ENCODE data around the gene SYT2.

SYT2 gene

DNA sequence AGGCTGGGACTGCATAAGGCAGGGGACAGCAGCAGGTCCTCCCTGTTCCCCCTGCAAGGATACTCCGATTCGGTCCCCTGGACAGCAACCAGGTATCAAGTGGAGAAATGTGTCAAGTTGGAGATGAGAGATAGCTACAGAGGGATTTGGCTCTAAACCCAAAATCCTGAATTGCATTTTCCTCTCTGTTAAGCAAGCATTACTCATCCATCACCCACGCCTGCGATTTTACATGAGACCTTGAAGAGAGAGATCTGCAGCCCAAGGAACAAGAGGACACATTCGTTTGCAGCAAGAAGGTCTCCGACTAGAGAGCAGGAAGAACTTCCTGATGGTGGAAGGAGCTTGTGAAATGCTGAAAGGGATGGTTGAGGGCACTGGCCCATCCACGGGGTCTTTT is 21.9 kb downstream of the SYT2 start:
- H3K36me3 ChIP-seq (ENCODE audit: control insufficient read depth, insufficient read depth, low read length) = no peaks in the 10 kb centered on the region

DNA sequence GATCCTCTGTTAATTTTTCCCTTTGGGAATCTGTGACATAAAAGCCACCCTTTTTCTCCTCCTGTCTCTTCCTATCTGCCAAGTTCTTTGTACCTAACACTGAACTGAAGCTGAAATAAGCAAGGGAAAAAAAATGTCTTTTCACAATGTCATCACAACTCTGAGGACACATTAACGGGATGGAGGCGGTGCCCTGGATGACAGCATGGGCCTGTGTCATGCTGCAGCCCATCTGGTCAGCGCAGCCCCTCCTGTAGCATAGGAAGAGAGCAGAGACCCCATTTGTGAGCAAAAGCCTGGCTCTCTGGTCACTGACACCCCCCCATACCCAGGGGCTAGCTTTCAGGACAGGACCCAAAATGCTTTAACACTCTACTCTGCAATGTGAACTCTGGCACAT is 22.5 kb downstream of the SYT2 start:
- H3K4me3 ChIP-seq (ENCODE audit: low read depth, low read length) = no peak overlapping the region
- no peaks in the 10 kb centered on the region for H3K9me3 ChIP-seq (ENCODE audit: control insufficient read depth, insufficient read depth, low read depth, low read length)
- no peak overlapping the region for H3K9ac ChIP-seq (ENCODE audit: low read length)
- H3K27me3 ChIP-seq (ENCODE audit: control insufficient read depth, insufficient read depth, low read length) = peaks cover 12% of the 10 kb centered on the region; the same call in 1 of the 2 replicates
- H3K4me1 ChIP-seq (ENCODE audit: control insufficient read depth, insufficient read depth, low read length) = no peaks in the 10 kb centered on the region
- H3K36me3 ChIP-seq (ENCODE audit: control insufficient read depth, insufficient read depth, low read length) = no peaks in the 10 kb centered on the region
- no peak overlapping the region for H3K27ac ChIP-seq (ENCODE audit: low read depth, low read length)

More for the DNA sequence above, 21.9 kb downstream of the SYT2 start:
- no peak overlapping the region for H3K9ac ChIP-seq (ENCODE audit: low read length)
- no peak overlapping the region for H3K27ac ChIP-seq (ENCODE audit: low read depth, low read length)
- no peak overlapping the region for H3K4me3 ChIP-seq (ENCODE audit: low read depth, low read length)
- H3K4me1 ChIP-seq (ENCODE audit: control insufficient read depth, insufficient read depth, low read length) = no peaks in the 10 kb centered on the region
- no peaks in the 10 kb centered on the region for H3K9me3 ChIP-seq (ENCODE audit: control insufficient read depth, insufficient read depth, low read depth, low read length)
- H3K27me3 ChIP-seq (ENCODE audit: control insufficient read depth, insufficient read depth, low read length) = peaks cover 12% of the 10 kb centered on the region; the same call in 1 of the 2 replicates

- Histone ChIP-seq H3K9me3 (ENCODE audit: control insufficient read depth, insufficient read depth, low read depth, low read length) (no peaks in the 10 kb centered on the region), H3K4me1 (ENCODE audit: control insufficient read depth, insufficient read depth, low read length) (no peaks in the 10 kb centered on the region), H3K9ac (ENCODE audit: low read length) (no peak overlapping the region), H3K4me3 (ENCODE audit: low read depth, low read length) (no peak overlapping the region), H3K27ac (ENCODE audit: low read depth, low read length) (no peak overlapping the region), H3K36me3 (ENCODE audit: control insufficient read depth, insufficient read depth, low read length) (no peaks in the 10 kb centered on the region), H3K27me3 (ENCODE audit: control insufficient read depth, insufficient read depth, low read length) (peaks cover 12% of the 10 kb centered on the region; the same call in 1 of the 2 replicates)
Measured at GRCh38 chr1:202687370-202687769, 22.9 kb downstream of the SYT2 start.

DNA sequence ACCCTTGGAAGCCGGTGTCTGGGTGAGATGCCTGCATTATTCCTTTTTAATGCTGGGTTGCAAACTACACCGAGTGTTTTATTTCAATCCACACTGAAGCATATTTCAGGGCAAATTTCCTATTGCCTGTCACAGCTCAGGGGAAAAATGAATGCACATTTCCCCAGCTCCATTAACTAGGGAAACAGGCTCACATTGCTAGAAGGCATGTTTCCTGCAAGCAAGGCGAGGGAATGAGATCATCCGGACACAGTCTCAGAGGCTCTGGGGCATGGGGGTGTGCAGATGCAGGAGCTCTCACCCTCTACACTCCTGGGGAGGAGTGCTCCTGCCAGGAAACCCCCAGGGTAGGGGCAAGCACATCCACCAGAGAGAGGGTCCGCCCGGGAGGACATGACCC is 24.6 kb downstream of the SYT2 start:
- Histone ChIP-seq H3K4me3 (ENCODE audit: low read depth, low read length) (no peak overlapping the region), H3K4me1 (ENCODE audit: control insufficient read depth, insufficient read depth, low read length) (no peaks in the 10 kb centered on the region), H3K27ac (ENCODE audit: low read depth, low read length) (no peak overlapping the region), H3K27me3 (ENCODE audit: control insufficient read depth, insufficient read depth, low read length) (peaks cover 12% of the 10 kb centered on the region; the same call in 1 of the 2 replicates), H3K36me3 (ENCODE audit: control insufficient read depth, insufficient read depth, low read length) (no peaks in the 10 kb centered on the region), H3K9ac (ENCODE audit: low read length) (no peak overlapping the region), H3K9me3 (ENCODE audit: control insufficient read depth, insufficient read depth, low read depth, low read length) (no peaks in the 10 kb centered on the region)

- H3K27me3 ChIP-seq (ENCODE audit: control insufficient read depth, insufficient read depth, low read length) = peaks cover 7% of the 10 kb centered on the region; the same call in 1 of the 2 replicates
- no peak overlapping the region for H3K4me3 ChIP-seq (ENCODE audit: low read depth, low read length)
- H3K9ac ChIP-seq (ENCODE audit: low read length) = no peak overlapping the region
- no peaks in the 10 kb centered on the region; the same call in 1 of the 2 replicates for H3K4me1 ChIP-seq (ENCODE audit: control insufficient read depth, insufficient read depth, low read length)
- H3K27ac ChIP-seq (ENCODE audit: low read depth, low read length) = no peak overlapping the region
- no peaks in the 10 kb centered on the region for H3K9me3 ChIP-seq (ENCODE audit: control insufficient read depth, insufficient read depth, low read depth, low read length)
- no peaks in the 10 kb centered on the region for H3K36me3 ChIP-seq (ENCODE audit: control insufficient read depth, insufficient read depth, low read length)
Measured at GRCh38 chr1:202684716-202685115, 25.5 kb downstream of the SYT2 start.

GRCh38 chr1:202683029-202683428 is 27.2 kb downstream of the SYT2 start:
- no peaks in the 10 kb centered on the region; the same call in 1 of the 2 replicates for H3K4me1 ChIP-seq (ENCODE audit: control insufficient read depth, insufficient read depth, low read length)
- H3K4me3 ChIP-seq (ENCODE audit: low read depth, low read length) = no peak overlapping the region
- H3K27ac ChIP-seq (ENCODE audit: low read depth, low read length) = no peak overlapping the region
- H3K9ac ChIP-seq (ENCODE audit: low read length) = no peak overlapping the region
- no peaks in the 10 kb centered on the region; the same call in 1 of the 2 replicates for H3K27me3 ChIP-seq (ENCODE audit: control insufficient read depth, insufficient read depth, low read length)
- no peaks in the 10 kb centered on the region for H3K9me3 ChIP-seq (ENCODE audit: control insufficient read depth, insufficient read depth, low read depth, low read length)
- no peaks in the 10 kb centered on the region for H3K36me3 ChIP-seq (ENCODE audit: control insufficient read depth, insufficient read depth, low read length)

- Histone ChIP-seq H3K4me3 (ENCODE audit: low read depth, low read length) (no peak overlapping the region), H3K36me3 (ENCODE audit: control insufficient read depth, insufficient read depth, low read length) (no peaks in the 10 kb centered on the region), H3K9ac (ENCODE audit: low read length) (no peak overlapping the region), H3K4me1 (ENCODE audit: control insufficient read depth, insufficient read depth, low read length) (no peaks in the 10 kb centered on the region; the same call in 1 of the 2 replicates), H3K27ac (ENCODE audit: low read depth, low read length) (no peak overlapping the region), H3K27me3 (ENCODE audit: control insufficient read depth, insufficient read depth, low read length) (no peaks in the 10 kb centered on the region; the same call in 1 of the 2 replicates), H3K9me3 (ENCODE audit: control insufficient read depth, insufficient read depth, low read depth, low read length) (no peaks in the 10 kb centered on the region)
Measured at GRCh38 chr1:202682477-202682876, 27.8 kb downstream of the SYT2 start.

DNA sequence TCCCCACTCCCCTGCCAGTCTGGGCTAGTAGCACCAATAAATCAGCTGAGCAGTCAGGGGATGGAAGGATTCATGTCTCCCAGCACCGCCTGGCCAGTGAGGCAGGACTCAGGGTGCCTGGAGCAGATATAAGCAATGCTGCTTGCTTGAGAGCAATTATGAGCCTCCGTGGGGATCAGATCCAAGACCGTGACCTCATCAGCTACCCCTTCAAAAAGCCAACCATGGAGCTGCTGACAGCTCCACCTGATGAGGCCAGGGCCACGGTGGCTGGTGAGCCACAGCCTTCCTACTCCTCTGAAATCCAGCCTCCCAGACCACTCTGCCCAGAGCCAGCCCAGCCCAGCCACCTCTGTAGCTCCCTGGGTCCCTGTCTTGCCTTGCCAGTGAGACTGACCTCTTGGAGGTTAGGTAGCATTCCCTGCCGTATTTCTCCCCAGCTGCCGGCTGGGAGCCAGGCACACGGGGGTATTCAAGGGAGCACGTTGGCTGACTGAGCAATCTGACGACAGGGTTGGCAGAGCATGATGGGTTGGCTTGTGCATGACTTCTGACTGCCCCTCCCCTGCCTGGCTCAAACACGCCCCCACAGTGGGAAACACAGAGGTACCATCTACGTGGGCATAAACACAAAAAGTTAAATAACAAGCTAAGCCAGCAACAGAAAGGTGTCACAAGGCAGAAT is 28.4 kb downstream of the SYT2 start:
- no peak overlapping the region for H3K4me3 ChIP-seq (ENCODE audit: low read depth, low read length)
- H3K4me1 ChIP-seq (ENCODE audit: control insufficient read depth, insufficient read depth, low read length) = no peaks in the 10 kb centered on the region; the same call in 1 of the 2 replicates
- no peak overlapping the region for H3K9ac ChIP-seq (ENCODE audit: low read length)
- H3K27ac ChIP-seq (ENCODE audit: low read depth, low read length) = no peak overlapping the region
- no peaks in the 10 kb centered on the region for H3K36me3 ChIP-seq (ENCODE audit: control insufficient read depth, insufficient read depth, low read length)
- no peaks in the 10 kb centered on the region for H3K9me3 ChIP-seq (ENCODE audit: control insufficient read depth, insufficient read depth, low read depth, low read length)
- no peaks in the 10 kb centered on the region; the same call in 1 of the 2 replicates for H3K27me3 ChIP-seq (ENCODE audit: control insufficient read depth, insufficient read depth, low read length)

GRCh38 chr1:202680586-202681352 is 29.5 kb downstream of the SYT2 start:
- Histone ChIP-seq H3K4me3 (ENCODE audit: low read depth, low read length) (no peak overlapping the region), H3K27ac (ENCODE audit: low read depth, low read length) (no peak overlapping the region), H3K9ac (ENCODE audit: low read length) (no peak overlapping the region), H3K4me1 (ENCODE audit: control insufficient read depth, insufficient read depth, low read length) (no peaks in the 10 kb centered on the region; the same call in 1 of the 2 replicates), H3K36me3 (ENCODE audit: control insufficient read depth, insufficient read depth, low read length) (no peaks in the 10 kb centered on the region), H3K9me3 (ENCODE audit: control insufficient read depth, insufficient read depth, low read depth, low read length) (no peaks in the 10 kb centered on the region), H3K27me3 (ENCODE audit: control insufficient read depth, insufficient read depth, low read length) (no peaks in the 10 kb centered on the region)

DNA sequence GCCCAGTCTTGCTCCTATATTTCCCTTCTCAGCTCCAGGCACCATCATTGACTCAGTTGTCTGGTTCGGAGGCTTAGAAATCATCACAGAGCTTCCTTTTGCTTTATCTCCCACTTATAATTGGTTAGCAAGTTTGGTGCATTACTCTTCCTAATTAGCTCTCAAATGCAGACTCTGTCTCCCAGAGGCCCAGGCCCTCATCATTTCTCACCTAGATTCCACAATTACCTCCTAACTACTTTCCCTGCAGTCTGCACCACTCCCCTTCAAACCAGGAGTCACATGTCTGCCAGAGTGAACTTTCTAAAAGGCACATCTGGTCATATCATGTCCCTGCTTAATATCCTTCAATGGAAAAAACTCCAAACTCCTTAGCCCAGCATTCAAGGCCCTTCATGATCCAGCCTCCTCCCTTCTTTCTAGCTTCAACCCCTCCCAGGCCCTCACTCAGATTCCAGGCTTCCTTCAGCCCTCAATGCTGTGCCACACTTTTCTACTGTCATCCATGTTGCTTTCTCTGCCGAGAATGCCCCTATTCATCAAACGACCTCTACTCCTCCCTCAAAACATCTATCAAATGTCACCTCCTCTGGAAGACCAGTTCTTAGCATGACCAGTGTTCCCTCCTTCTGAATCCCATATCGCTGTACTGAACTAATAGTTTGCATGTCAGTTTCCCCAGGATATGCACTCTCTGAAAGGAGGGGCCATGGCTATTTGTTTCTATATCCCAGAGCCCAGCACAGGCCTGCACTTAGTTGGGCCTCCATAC is 30.7 kb downstream of the SYT2 start:
- no peak overlapping the region for H3K4me3 ChIP-seq (ENCODE audit: low read depth, low read length)
- no peaks in the 10 kb centered on the region for H3K9me3 ChIP-seq (ENCODE audit: control insufficient read depth, insufficient read depth, low read depth, low read length)
- H3K27ac ChIP-seq (ENCODE audit: low read depth, low read length) = no peak overlapping the region
- H3K9ac ChIP-seq (ENCODE audit: low read length) = no peak overlapping the region
- H3K36me3 ChIP-seq (ENCODE audit: control insufficient read depth, insufficient read depth, low read length) = no peaks in the 10 kb centered on the region
- no peaks in the 10 kb centered on the region; the same call in 1 of the 2 replicates for H3K4me1 ChIP-seq (ENCODE audit: control insufficient read depth, insufficient read depth, low read length)
- H3K27me3 ChIP-seq (ENCODE audit: control insufficient read depth, insufficient read depth, low read length) = no peaks in the 10 kb centered on the region

Measured in HUES6 (cell line).